IPS DF 6.9 (cell line): ENCODE measurements around the gene METTL21C.

ENCODE experiments used
- DNase-seq: peaks from one replicate; pipeline ENCODE4 v3.0.0-alpha.2; 2013; ENCODE audit warnings: low read depth, low spot score
- H3K27ac ChIP-seq: one replicate; pipeline ENCODE4 v1.5.1; 2013; ENCODE audit warnings: low read length, control low read depth
- H3K27me3 ChIP-seq: 2 replicates; pipeline ENCODE4 v1.6.1; 2013; ENCODE audit warnings: mild to moderate bottlenecking, low read length; ENCODE audit not compliant: control insufficient read depth, insufficient read depth
- H3K36me3 ChIP-seq: 2 replicates; pipeline ENCODE4 v1.6.1; 2013; ENCODE audit warnings: low read length; ENCODE audit not compliant: control insufficient read depth, insufficient read depth
- H3K4me1 ChIP-seq: 2 replicates; pipeline ENCODE4 v1.6.1; 2013; ENCODE audit warnings: low read length; ENCODE audit not compliant: control insufficient read depth, insufficient read depth
- H3K4me3 ChIP-seq: 2 replicates; pipeline ENCODE4 v1.5.1; 2013; ENCODE audit warnings: mild to moderate bottlenecking, low read length
- H3K9me3 ChIP-seq: 2 replicates; pipeline ENCODE4 v1.6.1; 2013; ENCODE audit warnings: low read length, inconsistent platforms; ENCODE audit not compliant: control insufficient read depth, insufficient read depth
- WGBS: extraction: QIAGEN DNeasy Blood & Tissue Kit; methylation state at CpG from one replicate; pipeline ENCODE4 v1.1.7; 2013; ENCODE audit warnings: mixed read lengths, missing lambda C conversion rate; ENCODE audit not compliant: insufficient read length, insufficient coverage; 5-methylcytosine and 5-hydroxymethylcytosine counted together

METTL21C gene

GRCh38 chr13:102694937-102695336, at the start of gene METTL21C:
Gene METTL21C (minus strand): TSS chr13:102695044. CDS start chr13:102694498, 546 bp downstream.
- no peaks in the 10 kb centered on the region for H3K4me1 ChIP-seq
- H3K27me3 ChIP-seq: no peaks in the 10 kb centered on the region
- H3K9me3 ChIP-seq: no peaks in the 10 kb centered on the region
- H3K36me3 ChIP-seq: no peaks in the 10 kb centered on the region
- H3K4me3 ChIP-seq: no peak within 1 kb of the TSS
- DNase-seq: no peak
- WGBS: no CpG with 5 or more reads among the region's 6 CpGs
- H3K27ac ChIP-seq: no peak within 1 kb of the TSS

DNA sequence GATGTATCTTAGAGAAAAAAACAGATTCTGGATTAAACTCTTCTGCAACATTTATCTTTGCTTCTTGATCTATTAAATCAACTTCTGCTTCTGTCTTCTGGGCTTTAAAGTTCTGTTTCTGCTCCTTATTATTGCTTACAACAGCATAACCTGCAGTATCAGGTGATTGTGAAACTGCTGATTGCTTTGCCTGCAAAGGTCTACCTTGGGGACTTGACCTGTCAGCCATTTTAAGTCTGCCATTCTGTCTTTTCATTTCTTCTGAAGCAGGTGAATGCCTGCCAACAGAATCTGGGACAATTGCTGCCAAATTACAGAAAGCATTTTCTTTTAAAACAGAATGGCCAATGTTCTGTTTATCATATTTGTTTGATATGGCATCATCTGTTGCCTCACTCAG, 47.7 kb upstream of the METTL21C start:
- H3K27me3 ChIP-seq: no peaks in the 10 kb centered on the region
- no peak overlapping the region for H3K4me3 ChIP-seq

GRCh38 chr13:102742101-102742500, 47.3 kb upstream of the METTL21C start:
- Histone ChIP-seq H3K27ac (no peak overlapping the region), H3K36me3 (no peaks in the 10 kb centered on the region), H3K27me3 (no peaks in the 10 kb centered on the region), H3K4me3 (no peak overlapping the region), H3K4me1 (no peaks in the 10 kb centered on the region), H3K9me3 (no peaks in the 10 kb centered on the region)
- no CpG with 5 or more reads among the region's 1 CpG for WGBS
- no peak for DNase-seq

More for the DNA sequence above, 47.7 kb upstream of the METTL21C start:
- no peaks in the 10 kb centered on the region for H3K36me3 ChIP-seq
- no peaks in the 10 kb centered on the region for H3K4me1 ChIP-seq
- DNase-seq: no peak
- H3K9me3 ChIP-seq: no peaks in the 10 kb centered on the region
- no peak overlapping the region for H3K27ac ChIP-seq

- WGBS: no CpG with 5 or more reads among the region's 8 CpGs
- no peak overlapping the region for H3K27ac ChIP-seq
- H3K4me3 ChIP-seq: no peak overlapping the region
- DNase-seq: no peak
- H3K4me1 ChIP-seq: no peaks in the 10 kb centered on the region
- no peaks in the 10 kb centered on the region for H3K36me3 ChIP-seq
- H3K27me3 ChIP-seq: no peaks in the 10 kb centered on the region
- H3K9me3 ChIP-seq: no peaks in the 10 kb centered on the region
Measured at GRCh38 chr13:102729560-102730270, 34.9 kb upstream of the METTL21C start.

DNA sequence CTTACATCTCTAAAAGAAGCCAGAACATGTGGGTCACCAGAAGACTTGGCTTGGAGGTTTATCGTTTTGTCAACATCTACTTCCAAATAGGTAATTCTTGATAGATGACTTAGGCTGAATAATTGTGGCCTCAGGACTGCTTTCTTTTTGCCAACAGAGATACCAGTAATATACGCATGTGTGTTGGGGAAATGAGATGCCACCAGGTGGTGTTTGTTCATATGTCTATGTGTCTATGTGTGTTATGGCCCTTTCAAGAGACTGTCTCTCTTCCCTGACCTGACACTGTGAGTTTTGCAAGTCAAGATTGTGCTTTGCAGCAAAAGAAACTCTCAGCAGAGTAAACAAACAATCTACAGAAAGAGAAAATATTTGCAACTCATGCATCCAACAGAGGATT, 31.6 kb upstream of the METTL21C start:
- no peak overlapping the region for H3K4me3 ChIP-seq
- no peaks in the 10 kb centered on the region; the same call in 1 of the 2 replicates for H3K4me1 ChIP-seq
- H3K27ac ChIP-seq: no peak overlapping the region
- no peak for DNase-seq
- no peaks in the 10 kb centered on the region for H3K36me3 ChIP-seq
- no peaks in the 10 kb centered on the region for H3K9me3 ChIP-seq
- WGBS: no CpG with 5 or more reads among the region's 2 CpGs
- H3K27me3 ChIP-seq: no peaks in the 10 kb centered on the region

GRCh38 chr13:102724923-102725322, 30.1 kb upstream of the METTL21C start:
- DNase-seq: no peak
- no peak overlapping the region for H3K4me3 ChIP-seq
- H3K27ac ChIP-seq: no peak overlapping the region
- H3K36me3 ChIP-seq: no peaks in the 10 kb centered on the region
- no CpG with 5 or more reads among the region's 6 CpGs for WGBS
- H3K9me3 ChIP-seq: no peaks in the 10 kb centered on the region
- H3K4me1 ChIP-seq: no peaks in the 10 kb centered on the region; the same call in 1 of the 2 replicates
- no peaks in the 10 kb centered on the region for H3K27me3 ChIP-seq

DNA sequence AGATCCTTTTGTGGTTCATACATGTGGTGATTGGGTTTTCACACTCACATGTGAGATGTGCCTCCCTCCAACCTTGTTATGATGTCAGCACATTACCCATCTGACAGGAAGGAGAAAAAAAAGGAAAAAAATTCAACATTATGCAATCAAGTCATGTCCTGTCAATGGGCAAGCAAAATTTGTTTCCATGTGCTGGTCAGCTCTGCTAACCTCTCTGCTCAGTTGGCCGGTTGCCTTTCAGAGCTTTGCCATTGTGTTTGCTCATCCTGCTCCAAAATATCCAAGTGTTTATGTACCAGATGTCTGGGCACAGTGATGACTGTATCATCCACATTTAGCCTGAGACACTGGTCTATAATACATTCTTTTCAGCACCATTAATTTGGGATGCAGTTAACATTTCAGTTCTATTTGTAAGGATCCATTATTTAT, 27.0 kb upstream of the METTL21C start:
- H3K27ac ChIP-seq: no peak overlapping the region
- no CpG with 5 or more reads among the region's 1 CpG for WGBS
- H3K9me3 ChIP-seq: no peaks in the 10 kb centered on the region
- no peaks in the 10 kb centered on the region for H3K36me3 ChIP-seq
- H3K27me3 ChIP-seq: no peaks in the 10 kb centered on the region
- no peaks in the 10 kb centered on the region; the same call in 1 of the 2 replicates for H3K4me1 ChIP-seq
- no peak overlapping the region for H3K4me3 ChIP-seq
- no peak for DNase-seq

DNA sequence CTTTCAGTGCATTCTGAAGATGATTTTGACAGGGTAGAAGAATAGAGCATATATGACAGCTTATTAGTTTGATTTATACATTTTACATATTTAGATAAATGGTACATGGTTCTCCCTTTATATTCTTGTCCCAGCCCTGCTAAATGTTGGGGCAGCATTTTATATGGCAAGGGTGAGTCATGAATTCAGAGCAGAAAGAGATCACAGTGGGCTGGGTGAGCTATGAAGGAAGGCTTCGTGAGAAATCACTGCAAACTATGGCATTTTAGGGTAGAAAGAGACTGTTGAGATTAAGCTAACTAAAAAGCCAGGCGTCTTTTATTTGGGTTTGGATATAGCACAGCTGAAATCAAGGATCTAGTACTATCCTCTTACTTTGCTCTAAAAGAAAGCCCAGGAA, 23.9 kb upstream of the METTL21C start:
- Histone ChIP-seq H3K9me3 (no peaks in the 10 kb centered on the region), H3K4me3 (no peak overlapping the region), H3K36me3 (no peaks in the 10 kb centered on the region), H3K27me3 (no peaks in the 10 kb centered on the region), H3K4me1 (no peaks in the 10 kb centered on the region), H3K27ac (no peak overlapping the region)
- no CpG with 5 or more reads among the region's 2 CpGs for WGBS
- DNase-seq: no peak

- no peak overlapping the region for H3K4me3 ChIP-seq
- WGBS: no CpG with 5 or more reads among the region's 1 CpG
- no peaks in the 10 kb centered on the region for H3K27me3 ChIP-seq
- no peaks in the 10 kb centered on the region for H3K9me3 ChIP-seq
- no peak for DNase-seq
- no peaks in the 10 kb centered on the region for H3K36me3 ChIP-seq
- no peak overlapping the region for H3K27ac ChIP-seq
- H3K4me1 ChIP-seq: no peaks in the 10 kb centered on the region
Measured at GRCh38 chr13:102715447-102715846, 20.6 kb upstream of the METTL21C start.

DNA sequence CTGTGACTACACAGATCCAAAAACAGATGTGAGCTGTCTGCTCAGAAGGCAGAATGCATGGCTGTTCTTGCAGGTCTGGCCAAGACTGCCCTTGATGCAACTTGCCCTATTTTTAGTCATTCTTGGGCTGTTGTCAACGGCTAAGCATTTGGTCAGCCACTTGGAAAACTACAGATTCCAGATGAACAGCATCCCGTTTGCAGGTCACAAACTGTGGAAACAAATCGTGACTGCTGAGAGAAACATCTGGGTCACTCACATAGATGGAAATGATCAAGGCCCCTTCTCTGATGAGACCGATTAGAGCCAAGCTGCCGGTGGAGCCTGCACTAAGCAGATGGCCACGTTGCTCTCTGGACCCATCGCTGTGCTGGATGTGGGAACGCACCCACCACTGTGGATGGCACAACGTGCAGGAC, 15.4 kb upstream of the METTL21C start:
- H3K27me3 ChIP-seq: no peaks in the 10 kb centered on the region
- DNase-seq: no peak
- H3K27ac ChIP-seq: no peak overlapping the region
- no peaks in the 10 kb centered on the region for H3K9me3 ChIP-seq
- no CpG with 5 or more reads among the region's 9 CpGs for WGBS
- no peaks in the 10 kb centered on the region for H3K36me3 ChIP-seq
- H3K4me3 ChIP-seq: no peak overlapping the region
- H3K4me1 ChIP-seq: no peaks in the 10 kb centered on the region

- Histone ChIP-seq H3K9me3 (no peaks in the 10 kb centered on the region), H3K27ac (no peak overlapping the region), H3K4me3 (no peak overlapping the region), H3K27me3 (no peaks in the 10 kb centered on the region), H3K4me1 (no peaks in the 10 kb centered on the region), H3K36me3 (no peaks in the 10 kb centered on the region)
- no peak for DNase-seq
Measured at GRCh38 chr13:102709536-102709935, 14.7 kb upstream of the METTL21C start.
